Astrocyte (in vitro differentiated cells and primary cell): ENCODE results near the gene PRPF40B. TPM values are rescaled to one million over a fixed set of nuclear protein-coding genes. Genes with fewer than 3 reads are reported as not detected.

Source experiments
- DNase-seq: peaks from one replicate; pipeline ENCODE4 v3.0.0-alpha.2; 2010; ENCODE audit warnings: low read depth
- FAIRE-seq: peaks from 2 replicates; lab custom pipeline; 2011; peaks lifted over from hg19 to GRCh38; lab: Jason Lieb, UNC
- H2AFZ ChIP-seq: 2 replicates; pipeline ENCODE4 v1.6.0; 2012; ENCODE audit warnings: low read depth, low read length, inconsistent platforms
- H3K27ac ChIP-seq: 2 replicates; pipeline ENCODE4 v1.5.1; 2011; ENCODE audit warnings: low read depth, low read length, inconsistent platforms
- H3K27me3 ChIP-seq: 2 replicates; pipeline ENCODE4 v1.6.0; 2011; ENCODE audit warnings: low read length, inconsistent platforms; ENCODE audit not compliant: insufficient read depth
- H3K36me3 ChIP-seq: 2 replicates; pipeline ENCODE4 v1.5.1; 2011; ENCODE audit warnings: low read length, inconsistent platforms; ENCODE audit not compliant: insufficient read depth
- H3K4me1 ChIP-seq: 2 replicates; pipeline ENCODE4 v1.5.1; 2011; ENCODE audit warnings: low read length, inconsistent platforms; ENCODE audit not compliant: insufficient read depth
- H3K4me2 ChIP-seq: 2 replicates; pipeline ENCODE4 v1.6.0; 2012; ENCODE audit warnings: low read length, inconsistent platforms
- H3K4me3 ChIP-seq: 2 replicates; pipeline ENCODE4 v1.5.1; 2011; ENCODE audit warnings: low read depth, mild to moderate bottlenecking, low read length, inconsistent platforms; ENCODE audit not compliant: insufficient read depth
- H3K79me2 ChIP-seq: 2 replicates; pipeline ENCODE4 v1.6.0; 2012; ENCODE audit warnings: mild to moderate bottlenecking, low read length, inconsistent platforms; ENCODE audit not compliant: insufficient read depth
- H3K9ac ChIP-seq: 2 replicates; pipeline ENCODE4 v1.6.0; 2012; ENCODE audit warnings: mild to moderate bottlenecking, low read length, inconsistent platforms
- H3K9me3 ChIP-seq: 2 replicates; pipeline ENCODE4 v1.5.1; 2012; ENCODE audit warnings: low read depth, mild to moderate bottlenecking, low read length, inconsistent platforms; ENCODE audit not compliant: insufficient read depth
- H4K20me1 ChIP-seq: 2 replicates; pipeline ENCODE4 v1.6.0; 2012; ENCODE audit warnings: low read length, inconsistent platforms; ENCODE audit not compliant: insufficient read depth
- H3K27ac Mint-ChIP-seq: one replicate; pipeline ENCODE4 v1.8.0; 2021; ENCODE audit warnings: mild to moderate bottlenecking, mixed read lengths; ENCODE audit not compliant: unreplicated experiment
- H3K27me3 Mint-ChIP-seq: one replicate; pipeline ENCODE4 v1.8.0; 2021; ENCODE audit warnings: low read depth, mixed read lengths; ENCODE audit not compliant: unreplicated experiment
- H3K36me3 Mint-ChIP-seq: one replicate; pipeline ENCODE4 v1.8.0; 2021; ENCODE audit warnings: low read depth, mixed read lengths; ENCODE audit not compliant: unreplicated experiment
- H3K4me1 Mint-ChIP-seq: one replicate; pipeline ENCODE4 v1.8.0; 2021; ENCODE audit warnings: low read depth, mixed read lengths; ENCODE audit not compliant: unreplicated experiment
- H3K4me3 Mint-ChIP-seq: one replicate; pipeline ENCODE4 v1.8.0; 2021; ENCODE audit warnings: mild to moderate bottlenecking, moderate library complexity, mixed read lengths; ENCODE audit not compliant: unreplicated experiment
- H3K9me3 Mint-ChIP-seq: one replicate; pipeline ENCODE4 v1.8.0; 2021; ENCODE audit warnings: mild to moderate bottlenecking, mixed read lengths; ENCODE audit not compliant: unreplicated experiment
- CTCF ChIP-seq: IDR thresholded peaks from 2 replicates; pipeline ENCODE4 v1.5.1; 2011; ENCODE audit warnings: low read depth, mild to moderate bottlenecking, inconsistent platforms, low read length, moderate library complexity; ENCODE audit not compliant: insufficient read depth
- EZH2 ChIP-seq: IDR thresholded peaks from 2 replicates; pipeline ENCODE4 v1.6.1; 2012; ENCODE audit warnings: mild to moderate bottlenecking, low read length, inconsistent platforms; ENCODE audit not compliant: insufficient read depth
- total RNA-seq: library from RNA; stranded (reverse); gene quantifications from 2 replicates; pipeline ENCODE4 v1.2.1, GENCODE V29; 2021

PRPF40B gene
- total RNA-seq, 1 donor from 2014 or later, result 10.1 TPM

GRCh38 chr12:49619286-49619685 is 4.1 kb upstream of the PRPF40B start:
- no peak overlapping the region for H3K9ac ChIP-seq
- H3K4me1 ChIP-seq, result peaks cover 20% of the 10 kb centered on the region
- Mint-ChIP-seq H3K4me1 (peaks cover 9% of the 10 kb centered on the region), H3K27ac (no peak overlapping the region), H3K4me3 (no peak overlapping the region), H3K27me3 (peaks cover 2% of the 10 kb centered on the region), H3K9me3 (no peaks in the 10 kb centered on the region), H3K36me3 (no peaks in the 10 kb centered on the region)
- H3K4me2 ChIP-seq, result no peak overlapping the region
- H3K9me3 ChIP-seq, result no peaks in the 10 kb centered on the region
- H3K27me3 ChIP-seq, result peaks cover 3% of the 10 kb centered on the region
- H3K79me2 ChIP-seq, result no peaks in the 10 kb centered on the region
- no peaks in the 10 kb centered on the region for H3K36me3 ChIP-seq
- no peak overlapping the region for H2AFZ ChIP-seq
- H3K4me3 ChIP-seq, result no peak overlapping the region
- FAIRE-seq (no peak), DNase-seq (no peak)
- no peaks in the 10 kb centered on the region for H4K20me1 ChIP-seq
- TF ChIP-seq EZH2 (no peak), CTCF (no peak)
- no peak overlapping the region for H3K27ac ChIP-seq

GRCh38 chr12:49621651-49622500 is 1.5 kb upstream of the PRPF40B start:
- H3K36me3 Mint-ChIP-seq, result no peaks in the 10 kb centered on the region
- Histone ChIP-seq H3K79me2 (no peaks in the 10 kb centered on the region), H3K4me2 (peak overlapping the region; percentile 97), H3K9ac (peak overlapping the region; percentile 79), H3K27me3 (peaks cover 3% of the 10 kb centered on the region), H2AFZ (peak overlapping the region; percentile 73), H3K9me3 (no peaks in the 10 kb centered on the region), H3K36me3 (no peaks in the 10 kb centered on the region), H3K4me3 (peak overlapping the region; percentile 68), H3K4me1 (peaks cover 22% of the 10 kb centered on the region), H4K20me1 (peaks cover 4% of the 10 kb centered on the region), H3K27ac (no peak overlapping the region)
- H3K4me3 Mint-ChIP-seq, result peak overlapping the region; percentile 88
- H3K27ac Mint-ChIP-seq, result no peak overlapping the region
- TF ChIP-seq CTCF (no peak), EZH2 (no peak)
- H3K9me3 Mint-ChIP-seq, result no peaks in the 10 kb centered on the region
- H3K4me1 Mint-ChIP-seq, result peaks cover 14% of the 10 kb centered on the region
- FAIRE-seq, result no peak
- DNase-seq, result no peak
- peaks cover 2% of the 10 kb centered on the region for H3K27me3 Mint-ChIP-seq
